Caco-2 (cell line): ENCODE data around the gene RAD51B. TPM values are rescaled to one million over a fixed set of nuclear protein-coding genes. Genes with fewer than 3 reads are reported as not detected.

ENCODE experiments used
- BruUV-seq: library from RNA; stranded (reverse); fragments of 400-500 nt; replicated peaks from 2 replicates; lab custom pipeline; 2021; lab: Mats Ljungman, UMichigan
- CTCF ChIA-PET: fragments of 300-600 bp; sonication (Branson Sonifier 250); formaldehyde crosslinking; loops from one replicate; lab custom pipeline; 2022; ENCODE audit warnings: antibody characterized with exemption; lab: Charles Lee
- POLR2A ChIA-PET: fragments of 300-600 bp; sonication (Branson Sonifier 250); formaldehyde crosslinking; loops from one replicate; lab custom pipeline; 2022; ENCODE audit warnings: antibody characterized with exemption; lab: Charles Lee
- DNase-seq, 2 experiments: peaks; one replicate each; pipeline versions ENCODE4 v3.0.0 to v3.0.0-alpha.2; 2020 to 2022
- H3K27me3 ChIP-seq: replicated peaks from 2 replicates; pipeline ENCODE4 v1.6.0; 2011; ENCODE audit warnings: low read length; ENCODE audit not compliant: control insufficient read depth, insufficient read depth
- H3K36me3 ChIP-seq: 2 replicates; pipeline ENCODE4 v1.5.1; 2011; ENCODE audit warnings: low read length; ENCODE audit not compliant: control insufficient read depth, insufficient read depth
- H3K4me1 ChIP-seq: fragments of 250-450 bp; sonication (Bioruptor Pico); 2 replicates; pipeline ENCODE4 v1.5.1; 2020; ENCODE audit warnings: mild to moderate bottlenecking
- H3K4me3 ChIP-seq: 2 replicates; pipeline ENCODE4 v1.5.1; 2011; ENCODE audit warnings: low read depth, mild to moderate bottlenecking, control low read depth, low read length
- H3K9me3 ChIP-seq: fragments of 250-450 bp; sonication (Bioruptor Pico); 2 replicates; pipeline ENCODE4 v1.5.1; 2020; ENCODE audit warnings: mild to moderate bottlenecking, moderate library complexity
- H3K27ac Mint-ChIP-seq: one replicate; pipeline ENCODE4 v1.8.0; 2022; ENCODE audit warnings: mixed read lengths; ENCODE audit not compliant: unreplicated experiment
- H3K27me3 Mint-ChIP-seq: one replicate; pipeline ENCODE4 v1.8.0; 2022; ENCODE audit warnings: mixed read lengths; ENCODE audit not compliant: insufficient read depth, unreplicated experiment
- H3K36me3 Mint-ChIP-seq: one replicate; pipeline ENCODE4 v1.8.0; 2022; ENCODE audit warnings: mild to moderate bottlenecking, mixed read lengths; ENCODE audit not compliant: insufficient read depth, unreplicated experiment
- H3K4me1 Mint-ChIP-seq: one replicate; pipeline ENCODE4 v1.8.0; 2022; ENCODE audit warnings: low read depth, mixed read lengths; ENCODE audit not compliant: unreplicated experiment
- H3K4me3 Mint-ChIP-seq: one replicate; pipeline ENCODE4 v1.8.0; 2022; ENCODE audit warnings: mild to moderate bottlenecking, moderate library complexity, mixed read lengths; ENCODE audit not compliant: unreplicated experiment
- H3K9me3 Mint-ChIP-seq: one replicate; pipeline ENCODE4 v1.8.0; 2022; ENCODE audit warnings: mixed read lengths; ENCODE audit not compliant: unreplicated experiment
- intact Hi-C: fragments of 100-400 bp; cut with micrococcal nuclease; formaldehyde crosslinking; loops from one replicate; pipeline ENCODE4 v1.10.0; 2022; ENCODE audit not compliant: unreplicated experiment
- total RNA-seq: library from RNA; stranded (reverse); gene quantifications from 2 replicates; pipeline ENCODE4 v1.2.3, GENCODE V29; 2022
- TF ChIP-seq, protein P1 (sequence below), 2 experiments: fragments of 200-600 bp in 1 of 2; IDR thresholded peaks; 1 replicate in 1 of 2; 2 replicates in 1 of 2; pipeline versions ENCODE4 v1.5.1 to v1.8.0; 2011 to 2022; ENCODE audit warnings: antibody characterized with exemption in 1 of 2, control low read depth in 1 of 2, inconsistent platforms in 1 of 2, low read depth in 1 of 2, low read length in 1 of 2, mild to moderate bottlenecking in 1 of 2, moderate library complexity in 1 of 2; ENCODE audit not compliant: insufficient read depth in 1 of 2, severe bottlenecking in 1 of 2, unreplicated experiment in 1 of 2

RAD51B gene
- total RNA-seq, 1 experiment from 2014 or later, result 16.7 TPM

DNA sequence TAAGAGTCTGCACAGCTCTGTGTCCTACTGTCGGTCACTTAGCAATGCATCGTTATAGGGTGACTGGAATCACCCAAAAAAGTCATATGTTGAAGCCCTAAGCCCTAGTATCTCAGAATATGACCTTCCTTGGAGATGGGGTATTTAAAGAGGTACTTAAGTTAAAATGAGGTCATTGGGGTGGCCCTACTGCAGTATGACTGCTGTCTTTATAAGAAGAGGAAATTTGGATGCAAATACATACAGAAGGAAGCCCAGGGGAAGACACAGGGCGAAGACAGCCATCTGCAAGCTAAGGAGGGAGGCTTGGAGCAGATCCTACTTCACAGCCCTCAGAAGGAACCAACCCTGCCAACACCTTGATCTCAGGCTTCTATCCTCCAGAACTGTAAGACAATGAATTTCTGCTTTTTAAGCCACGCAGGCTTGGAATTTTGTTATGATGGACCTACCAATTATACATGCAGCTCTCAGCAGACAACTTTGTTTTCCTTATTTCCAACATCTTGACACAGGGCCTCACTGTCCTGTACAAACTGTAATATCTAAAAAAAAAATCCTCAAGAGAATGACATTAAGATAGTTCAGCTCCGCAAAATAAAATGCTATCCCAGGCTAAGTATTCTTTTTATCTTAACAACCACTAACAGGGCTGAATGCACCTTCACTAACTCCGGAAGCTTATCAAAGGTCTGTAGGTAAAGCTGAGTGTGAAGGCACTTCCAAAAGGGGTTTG lies 932.9 kb downstream of the RAD51B start:
- DNase-seq, result no peak
- peaks cover 15% of the 10 kb centered on the region for H3K4me1 ChIP-seq
- H3K36me3 Mint-ChIP-seq, result no peaks in the 10 kb centered on the region
- POLR2A ChIA-PET, result no interaction called here
- no peaks in the 10 kb centered on the region for H3K9me3 Mint-ChIP-seq
- H3K9me3 ChIP-seq, result no peaks in the 10 kb centered on the region
- no peaks in the 10 kb centered on the region; the same call in 1 of the 2 replicates for H3K36me3 ChIP-seq
- no peak overlapping the region for H3K4me3 Mint-ChIP-seq
- intact Hi-C loops, result no loop called here
- peaks cover 26% of the 10 kb centered on the region for H3K4me1 Mint-ChIP-seq
- no TSS peak for BruUV-seq
- CTCF ChIA-PET, result no interaction called here
- no peaks in the 10 kb centered on the region for H3K27me3 Mint-ChIP-seq
- no peak overlapping the region for H3K4me3 ChIP-seq
- no peak overlapping the region for H3K27ac Mint-ChIP-seq
- TF ChIP-seq, protein P1, sequence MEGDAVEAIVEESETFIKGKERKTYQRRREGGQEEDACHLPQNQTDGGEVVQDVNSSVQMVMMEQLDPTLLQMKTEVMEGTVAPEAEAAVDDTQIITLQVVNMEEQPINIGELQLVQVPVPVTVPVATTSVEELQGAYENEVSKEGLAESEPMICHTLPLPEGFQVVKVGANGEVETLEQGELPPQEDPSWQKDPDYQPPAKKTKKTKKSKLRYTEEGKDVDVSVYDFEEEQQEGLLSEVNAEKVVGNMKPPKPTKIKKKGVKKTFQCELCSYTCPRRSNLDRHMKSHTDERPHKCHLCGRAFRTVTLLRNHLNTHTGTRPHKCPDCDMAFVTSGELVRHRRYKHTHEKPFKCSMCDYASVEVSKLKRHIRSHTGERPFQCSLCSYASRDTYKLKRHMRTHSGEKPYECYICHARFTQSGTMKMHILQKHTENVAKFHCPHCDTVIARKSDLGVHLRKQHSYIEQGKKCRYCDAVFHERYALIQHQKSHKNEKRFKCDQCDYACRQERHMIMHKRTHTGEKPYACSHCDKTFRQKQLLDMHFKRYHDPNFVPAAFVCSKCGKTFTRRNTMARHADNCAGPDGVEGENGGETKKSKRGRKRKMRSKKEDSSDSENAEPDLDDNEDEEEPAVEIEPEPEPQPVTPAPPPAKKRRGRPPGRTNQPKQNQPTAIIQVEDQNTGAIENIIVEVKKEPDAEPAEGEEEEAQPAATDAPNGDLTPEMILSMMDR (IDR thresholded peaks at IDR 0.05; ENCODE audit: insufficient read depth in 1 of 2, low read depth in 1 of 2, low read length in 1 of 2, severe bottlenecking in 1 of 2, unreplicated experiment in 1 of 2), result no peak
- H3K27me3 ChIP-seq, result no peaks in the 10 kb centered on the region

GRCh38 chr14:68753690-68754089 lies 934.1 kb downstream of the RAD51B start:
- ChIA-PET CTCF (interaction anchor here (1.0 kb wide), 1 partner anchor 9 kb away, joined by 8 read pairs; no protein-coding TSS in a partner anchor), POLR2A (interaction anchor here (1.5 kb wide), 1 partner anchor 39 kb away, joined by 3 read pairs; the partner anchor contains the start of gene ZFP36L1)
- BruUV-seq, result no TSS peak
- H3K4me1 Mint-ChIP-seq, result peaks cover 15% of the 10 kb centered on the region
- no peak for DNase-seq
- intact Hi-C loops, result no loop called here
- Histone ChIP-seq H3K4me1 (peaks cover 19% of the 10 kb centered on the region), H3K36me3 (no peaks in the 10 kb centered on the region; the same call in 1 of the 2 replicates), H3K9me3 (no peaks in the 10 kb centered on the region), H3K27me3 (no peaks in the 10 kb centered on the region), H3K4me3 (no peak overlapping the region)
- no peaks in the 10 kb centered on the region for H3K9me3 Mint-ChIP-seq
- H3K27me3 Mint-ChIP-seq, result no peaks in the 10 kb centered on the region
- H3K4me3 Mint-ChIP-seq, result no peak overlapping the region
- TF ChIP-seq, protein P1 (IDR thresholded peaks at IDR 0.05; ENCODE audit: insufficient read depth in 1 of 2, low read depth in 1 of 2, low read length in 1 of 2, severe bottlenecking in 1 of 2, unreplicated experiment in 1 of 2), result no peak
- H3K36me3 Mint-ChIP-seq, result no peaks in the 10 kb centered on the region
- H3K27ac Mint-ChIP-seq, result no peak overlapping the region

DNA sequence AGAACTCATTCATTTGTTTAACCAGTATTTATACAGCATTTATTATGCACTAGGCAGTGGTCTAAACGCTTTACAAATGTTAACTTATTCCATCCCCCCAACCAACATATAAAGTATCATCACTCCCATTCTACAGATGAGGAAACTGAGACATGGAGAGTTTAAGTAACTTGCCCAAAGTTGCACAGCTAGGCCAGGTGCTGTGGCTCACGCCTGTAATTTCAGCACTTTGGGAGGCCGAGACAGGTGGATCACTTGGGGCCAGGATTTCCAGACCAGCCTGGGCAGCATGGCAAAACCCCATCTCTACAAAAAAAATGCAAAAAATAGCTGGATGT lies 935.4 kb downstream of the RAD51B start:
- Histone ChIP-seq H3K9me3 (no peaks in the 10 kb centered on the region), H3K36me3 (no peaks in the 10 kb centered on the region; the same call in 1 of the 2 replicates), H3K27me3 (no peaks in the 10 kb centered on the region), H3K4me3 (no peak overlapping the region), H3K4me1 (peaks cover 15% of the 10 kb centered on the region)
- intact Hi-C loops, result no loop called here
- BruUV-seq, result no TSS peak
- ChIA-PET POLR2A (interaction anchor here (1.5 kb wide), 1 partner anchor 38 kb away, joined by 3 read pairs; the partner anchor contains the start of gene ZFP36L1), CTCF (interaction anchor here (0.7 kb wide), 1 partner anchor 29 kb away, joined by 7 read pairs; no protein-coding TSS in a partner anchor)
- no peak overlapping the region for H3K27ac Mint-ChIP-seq
- H3K9me3 Mint-ChIP-seq, result no peaks in the 10 kb centered on the region
- H3K4me3 Mint-ChIP-seq, result no peak overlapping the region
- no peaks in the 10 kb centered on the region for H3K27me3 Mint-ChIP-seq
- no peak for DNase-seq
- H3K4me1 Mint-ChIP-seq, result peaks cover 12% of the 10 kb centered on the region
- TF ChIP-seq, protein P1 (IDR thresholded peaks at IDR 0.05; ENCODE audit: insufficient read depth in 1 of 2, low read depth in 1 of 2, low read length in 1 of 2, severe bottlenecking in 1 of 2, unreplicated experiment in 1 of 2), result no peak
- no peaks in the 10 kb centered on the region for H3K36me3 Mint-ChIP-seq
